H1 (cell line): ENCODE results near the gene CSNK1G2. TPM values are rescaled to one million over a fixed set of nuclear protein-coding genes. Genes with fewer than 3 reads are reported as not detected.

Experiments used
- CTCF ChIA-PET: fragments of 300-600 bp; sonication (Branson Sonifier 250); formaldehyde crosslinking; loops from one replicate; lab custom pipeline; 2021; ENCODE audit not compliant: partially characterized antibody; lab: Charles Lee
- POLR2A ChIA-PET: fragments of 300-600 bp; sonication (Branson Sonifier 250); formaldehyde crosslinking; loops from one replicate; lab custom pipeline; 2021; ENCODE audit warnings: inconsistent platforms; ENCODE audit not compliant: partially characterized antibody; lab: Charles Lee
- DNase-seq, 2 experiments: peaks; one replicate each; pipeline versions ENCODE4 v3.0.0 to v3.0.0-alpha.2; 2010 to 2022; ENCODE audit warnings: low spot score in 2 of 2, low read depth in 1 of 2, mixed read lengths in 1 of 2
- FAIRE-seq: peaks from 2 replicates; lab custom pipeline; 2011; peaks lifted over from hg19 to GRCh38; lab: Jason Lieb, UNC
- H2AFZ ChIP-seq: 2 replicates; pipeline ENCODE4 v1.8.1; 2012; ENCODE audit warnings: low read length, inconsistent platforms
- H2AK5ac ChIP-seq: 2 replicates; pipeline ENCODE4 v1.6.1; 2013; ENCODE audit warnings: low read depth, low read length
- H2BK120ac ChIP-seq: replicated peaks from 2 replicates; pipeline ENCODE3; 2013; ENCODE audit warnings: low read depth, low read length, inconsistent platforms
- H2BK12ac ChIP-seq: 2 replicates; pipeline ENCODE4 v1.6.1; 2013; ENCODE audit warnings: low read depth, low read length
- H2BK15ac ChIP-seq: 2 replicates; pipeline ENCODE4 v1.6.1; 2013; ENCODE audit warnings: low read length
- H2BK20ac ChIP-seq: 2 replicates; pipeline ENCODE4 v1.6.1; 2013; ENCODE audit warnings: low read length
- H2BK5ac ChIP-seq: 2 replicates; pipeline ENCODE4 v1.6.1; 2013; ENCODE audit warnings: low read depth, low read length
- H3K14ac ChIP-seq: 2 replicates; pipeline ENCODE4 v1.6.1; 2013; ENCODE audit warnings: inconsistent platforms; ENCODE audit not compliant: insufficient read length
- H3K18ac ChIP-seq: 2 replicates; pipeline ENCODE4 v1.6.1; 2013; ENCODE audit warnings: low read length; ENCODE audit errors: extremely low read depth
- H3K23ac ChIP-seq: 2 replicates; pipeline ENCODE4 v1.6.1; 2013; ENCODE audit warnings: inconsistent platforms; ENCODE audit not compliant: insufficient read length
- H3K23me2 ChIP-seq: 2 replicates; pipeline ENCODE4 v1.6.1; 2013; ENCODE audit warnings: low read depth, low read length
- H3K27ac ChIP-seq: 2 replicates; pipeline ENCODE4 v1.6.1; 2011; ENCODE audit warnings: low read depth, low read length, inconsistent platforms
- H3K27me3 ChIP-seq, 4 experiments: replicated peaks in 1 of 4; 1 replicate in 1 of 4; 2 replicates in 3 of 4; pipeline versions ENCODE4 v1.6.1 to v1.8.1; 2011 to 2013; ENCODE audit warnings: low read length in 3 of 4, mild to moderate bottlenecking in 3 of 4, inconsistent platforms in 2 of 4, mixed read lengths in 2 of 4, moderate library complexity in 1 of 4; ENCODE audit not compliant: control insufficient read depth in 3 of 4, insufficient read depth in 3 of 4; ENCODE audit errors: extremely low read depth in 1 of 4
- H3K36me3 ChIP-seq, 4 experiments: 2 replicates each; pipeline versions ENCODE4 v1.6.1 to v1.8.1; 2011 to 2013; ENCODE audit warnings: mild to moderate bottlenecking in 4 of 4, low read length in 3 of 4, moderate library complexity in 2 of 4, control low read depth in 1 of 4, inconsistent platforms in 1 of 4; ENCODE audit not compliant: insufficient read depth in 4 of 4, control insufficient read depth in 2 of 4
- H3K4ac ChIP-seq: replicated peaks from 2 replicates; pipeline ENCODE3; 2013; ENCODE audit warnings: low read length, low read depth, mixed read lengths, inconsistent platforms; ENCODE audit not compliant: insufficient read length
- H3K4me1 ChIP-seq, 4 experiments: replicated peaks in 1 of 4; 1 replicate in 1 of 4; 2 replicates in 3 of 4; pipeline versions ENCODE4 v1.6.1 to v1.8.1; 2011 to 2013; ENCODE audit warnings: low read length in 3 of 4, inconsistent platforms in 2 of 4, mixed read lengths in 1 of 4; ENCODE audit not compliant: insufficient read depth in 4 of 4, control insufficient read depth in 3 of 4
- H3K4me2 ChIP-seq, 2 experiments: 2 replicates each; pipeline versions ENCODE4 v1.6.1 to v1.8.1; 2011 to 2013; ENCODE audit warnings: low read depth in 2 of 2, low read length in 2 of 2, control low read depth in 1 of 2, inconsistent platforms in 1 of 2, mild to moderate bottlenecking in 1 of 2; ENCODE audit not compliant: insufficient read depth in 1 of 2
- H3K4me3 ChIP-seq, 4 experiments: fragments of 200-600, 300-600 bp in 1 of 4; sonication (generic), shearing (Covaris generic), sonication (Bioruptor Twin) in 1 of 4; 2 replicates each; pipeline versions ENCODE4 v1.5.1 to v1.8.1; 2011 to 2016; ENCODE audit warnings: low read length in 4 of 4, low read depth in 3 of 4, control low read depth in 2 of 4, inconsistent platforms in 2 of 4, mild to moderate bottlenecking in 2 of 4, mixed read lengths in 1 of 4, moderate library complexity in 1 of 4; ENCODE audit not compliant: insufficient read depth in 2 of 4; ENCODE audit errors: extremely low read depth in 1 of 4
- H3K56ac ChIP-seq: replicated peaks from 2 replicates; pipeline ENCODE3; 2013; ENCODE audit warnings: low read depth, mild to moderate bottlenecking, mixed read lengths, low read length, inconsistent platforms; ENCODE audit not compliant: insufficient read length
- H3K79me1 ChIP-seq: 2 replicates; pipeline ENCODE4 v1.6.1; 2013; ENCODE audit warnings: low read depth, low read length, control low read depth
- H3K79me2 ChIP-seq, 2 experiments: 2 replicates each; pipeline versions ENCODE4 v1.6.1 to v1.8.1; 2012 to 2013; ENCODE audit warnings: low read length in 2 of 2, mild to moderate bottlenecking in 2 of 2, inconsistent platforms in 1 of 2; ENCODE audit not compliant: insufficient read depth in 2 of 2, control insufficient read depth in 1 of 2
- H3K9ac ChIP-seq, 4 experiments: replicated peaks in 1 of 4; 1 replicate in 1 of 4; 2 replicates in 3 of 4; pipeline versions ENCODE4 v1.6.1 to v1.8.1; 2011 to 2013; ENCODE audit warnings: low read depth in 3 of 4, low read length in 3 of 4, control low read depth in 2 of 4, mild to moderate bottlenecking in 2 of 4, moderate library complexity in 2 of 4, inconsistent platforms in 1 of 4; ENCODE audit errors: extremely low read depth in 1 of 4
- H3K9me3 ChIP-seq, 2 experiments: 2 replicates each; pipeline versions ENCODE4 v1.6.1 to v1.8.1; 2012 to 2013; ENCODE audit warnings: mild to moderate bottlenecking in 2 of 2, moderate library complexity in 2 of 2, control low read depth in 1 of 2, inconsistent platforms in 1 of 2, low read depth in 1 of 2, low read length in 1 of 2, mixed read lengths in 1 of 2; ENCODE audit not compliant: insufficient read depth in 2 of 2
- H4K20me1 ChIP-seq, 2 experiments: replicated peaks in 1 of 2; 2 replicates each; pipeline versions ENCODE3 to v1.8.1; 2011 to 2013; ENCODE audit warnings: inconsistent platforms in 2 of 2, low read length in 2 of 2, mild to moderate bottlenecking in 1 of 2; ENCODE audit not compliant: insufficient read depth in 2 of 2, control insufficient read depth in 1 of 2
- H4K5ac ChIP-seq: 2 replicates; pipeline ENCODE4 v1.6.1; 2013; ENCODE audit warnings: low read length, low read depth, mixed read lengths, inconsistent platforms; ENCODE audit not compliant: insufficient read length
- H4K8ac ChIP-seq: 2 replicates; pipeline ENCODE4 v1.8.0; 2013; ENCODE audit warnings: mild to moderate bottlenecking, moderate library complexity, low read length, inconsistent platforms; ENCODE audit not compliant: insufficient read depth; ENCODE audit errors: extremely low read depth
- H4K91ac ChIP-seq: replicated peaks from 2 replicates; pipeline ENCODE3; 2013; ENCODE audit warnings: low read length, mixed read lengths, inconsistent platforms; ENCODE audit not compliant: insufficient read length
- ASH2L ChIP-seq: fragments of 200-600, 300-600 bp; sonication (generic); IDR thresholded peaks from one replicate; pipeline ENCODE4 v1.7.1; 2017; ENCODE audit warnings: low read length
- CEBPB ChIP-seq: IDR thresholded peaks from 2 replicates; pipeline ENCODE4 v1.6.1; 2012; ENCODE audit warnings: low read depth, low read length
- KDM4A ChIP-seq: IDR thresholded peaks from one replicate; pipeline ENCODE4 v1.7.1; 2012; ENCODE audit warnings: low read depth, mild to moderate bottlenecking, moderate library complexity, low read length, inconsistent platforms; ENCODE audit not compliant: severe bottlenecking
- SIN3A ChIP-seq, 2 experiments: IDR thresholded peaks in 1 of 2; conservative IDR thresholded peaks in 1 of 2; 2 replicates each; pipeline ENCODE4 v1.6.1; 2011 to 2012; ENCODE audit warnings: low read length in 2 of 2, improper control_type of control experiment in 1 of 2, low read depth in 1 of 2, mild to moderate bottlenecking in 1 of 2
- SP2 ChIP-seq: IDR thresholded peaks from 2 replicates; pipeline ENCODE4 v1.6.1; 2012; ENCODE audit warnings: mild to moderate bottlenecking, low read length, inconsistent platforms
- TAF7 ChIP-seq: optimal IDR thresholded peaks from 2 replicates; pipeline ENCODE3; 2011; ENCODE audit warnings: low read depth, mild to moderate bottlenecking, inconsistent platforms, low read length, moderate library complexity, borderline replicate concordance
- WGBS, 2 experiments: shearing (Covaris generic) in 1 of 2; methylation state at CpG; one replicate each; pipeline versions ENCODE4 v1.1.6 to v1.1.7; 2013 to 2015; ENCODE audit warnings: low lambda C conversion rate in 2 of 2, mixed read lengths in 2 of 2, inconsistent platforms in 1 of 2, low coverage in 1 of 2, missing lambda C conversion rate in 1 of 2; ENCODE audit not compliant: insufficient replicate concordance in 2 of 2, insufficient coverage in 1 of 2, insufficient read length in 1 of 2; ENCODE audit errors: extremely low coverage in 1 of 2, missing lambda C conversion rate in 1 of 2; 5-methylcytosine and 5-hydroxymethylcytosine counted together
- polyA plus RNA-seq, 7 experiments: library from polyadenylated mRNA; depleted of rRNA in 3 of 7; stranded (reverse) in 5 of 7; unstranded in 2 of 7; fragments of >200 nt in 5 of 7; fragments of 200-250 nt in 2 of 7; gene quantifications; 1 replicate in 5 of 7; 2 replicates in 1 of 7; 4 replicates in 1 of 7; pipeline versions ENCODE4 v1.2.1 to v1.2.3, GENCODE V29; 2011 to 2013; ENCODE audit warnings: missing spikeins in 2 of 7, mixed read lengths in 2 of 7
- total RNA-seq: library from RNA; stranded (reverse); fragmentation: NEBNext Ultra II Directional; extraction: Animal tissue kit (Norgen Biotek cat#: 25700); gene quantifications from 2 replicates; pipeline ENCODE4 v1.2.1, GENCODE V29; 2021
- TF ChIP-seq, protein P1 (sequence below): IDR thresholded peaks from 2 replicates; pipeline ENCODE4 v1.6.1; 2011; ENCODE audit warnings: low read length, improper control_type of control experiment

CSNK1G2 gene
- total and polyA plus RNA-seq, 2 of the 8 experiments (the other 6 are each of a cell fraction or from before 2014, with no cell fraction given) = 99.5 to 130 TPM

DNA sequence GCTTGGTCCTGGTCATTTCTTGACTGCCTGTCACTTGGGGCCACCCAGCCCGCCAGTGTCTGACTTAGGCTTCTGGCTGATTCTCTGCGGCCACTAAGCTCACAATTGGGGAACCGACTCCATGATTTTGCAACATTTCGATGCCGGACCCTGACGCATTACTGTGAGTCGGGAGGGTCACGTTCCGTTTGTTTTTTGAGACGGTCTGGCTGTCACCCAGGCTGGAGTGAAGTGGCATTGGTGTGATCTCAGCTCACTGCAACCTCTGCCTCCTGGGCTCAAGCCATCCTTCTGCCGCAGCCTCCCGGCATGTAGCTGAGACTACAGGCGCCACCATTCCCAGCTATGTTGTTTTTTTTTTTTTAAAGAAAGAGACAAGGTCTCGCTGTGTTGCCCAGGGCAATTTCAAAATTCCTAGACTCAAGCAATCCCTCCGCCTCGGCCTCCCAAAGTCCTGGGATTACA lies 39.0 kb upstream of the CSNK1G2 start:
- H3K79me1 ChIP-seq = peaks cover 4% of the 10 kb centered on the region; the same call in 1 of the 2 replicates
- peaks cover 0 to 9% (median 8%) of the 10 kb centered on the region in 4 experiments; a peak in 5 of 7 replicates for H3K4me1 ChIP-seq
- H4K91ac ChIP-seq = no peak overlapping the region
- H3K27me3 ChIP-seq = no peaks in the 10 kb centered on the region
- 0 out of 8 replicates have a peak, but pooled peaks cover 0 to 4% (median 0%) of the 10 kb centered on the region in 4 experiments for H3K36me3 ChIP-seq
- H3K23ac ChIP-seq = no peak overlapping the region
- DNase-seq (no peak), FAIRE-seq (no peak)
- H3K23me2 ChIP-seq = peaks cover 3% of the 10 kb centered on the region
- H2BK15ac ChIP-seq = no peak overlapping the region
- no peak overlapping the region for H3K9ac ChIP-seq
- ChIA-PET CTCF (interaction anchor here (0.6 to 2.6 kb wide), 5 partner anchors 28 to 135 kb away, joined by 3 to 10 read pairs (median 6); no protein-coding TSS in a partner anchor), POLR2A (interaction anchor here (0.6 to 2.3 kb wide), 5 partner anchors 10 to 150 kb away, joined by 3 to 10 read pairs (median 3); partner anchors contain the start of gene MKNK2)
- no peak overlapping the region for H3K56ac ChIP-seq
- H4K8ac ChIP-seq = no peak overlapping the region; the same call in 1 of the 2 replicates
- 0 out of 2 replicates have a peak overlapping the region, but pooled peaks have one; percentile 39 for H2BK12ac ChIP-seq
- 0 out of 2 replicates have a peak overlapping the region, but pooled peaks have one; percentile 24 for H2AK5ac ChIP-seq
- H3K14ac ChIP-seq = no peak overlapping the region
- TF ChIP-seq, protein P1, sequence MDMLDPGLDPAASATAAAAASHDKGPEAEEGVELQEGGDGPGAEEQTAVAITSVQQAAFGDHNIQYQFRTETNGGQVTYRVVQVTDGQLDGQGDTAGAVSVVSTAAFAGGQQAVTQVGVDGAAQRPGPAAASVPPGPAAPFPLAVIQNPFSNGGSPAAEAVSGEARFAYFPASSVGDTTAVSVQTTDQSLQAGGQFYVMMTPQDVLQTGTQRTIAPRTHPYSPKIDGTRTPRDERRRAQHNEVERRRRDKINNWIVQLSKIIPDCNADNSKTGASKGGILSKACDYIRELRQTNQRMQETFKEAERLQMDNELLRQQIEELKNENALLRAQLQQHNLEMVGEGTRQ = no peak
- TF ChIP-seq SIN3A (conservative IDR thresholded peaks at IDR 0.05 in 1 of 2, IDR thresholded peaks at IDR 0.05 in 1 of 2; ENCODE audit: low read depth in 1 of 2, low read length in 2 of 2) (no peak), CEBPB (no peak), SP2 (no peak), KDM4A (no peak), ASH2L (no peak), TAF7 (no peak)
- H3K27ac ChIP-seq = no peak overlapping the region
- no peaks in the 10 kb centered on the region for H4K20me1 ChIP-seq
- peaks cover 0 to 14% of the 10 kb centered on the region in 2 experiments; a peak in 2 of 4 replicates for H3K79me2 ChIP-seq
- H4K5ac ChIP-seq = no peak overlapping the region
- H3K4ac ChIP-seq = no peak overlapping the region
- H3K18ac ChIP-seq = no peak overlapping the region
- no peak overlapping the region for H2BK20ac ChIP-seq
- no peak overlapping the region for H3K4me2 ChIP-seq
- 95% methylated on average over 16 of the region's 16 CpGs; no CpG with 5 or more reads in 1 of the 2 experiments for WGBS, 2 experiments
- no peak overlapping the region for H2BK120ac ChIP-seq
- H2BK5ac ChIP-seq = no peak overlapping the region
- H3K4me3 ChIP-seq = no peak overlapping the region
- H3K9me3 ChIP-seq = no peaks in the 10 kb centered on the region
- no peak overlapping the region for H2AFZ ChIP-seq
